ENCODE data around the gene TOR1B. TPM values are rescaled to one million over a fixed set of nuclear protein-coding genes. Genes with fewer than 3 reads are reported as not detected.
A peak's percentile ranks its signal among the peaks of the same experiment; 100 is the strongest.

TOR1B gene
- total RNA-seq, 2 donors from 2014 or later = 41.7 to 50.7 TPM

- ATAC-seq (peak; percentile 29), DNase-seq (peak in 1 of 2 donors; percentile 46)
- intact Hi-C loops (cut with DNase I, micrococcal nuclease) = no loop called here
Observed at GRCh38 chr9:129834489-129835127, 31.6 kb downstream of the TOR1B start.

GRCh38 chr9:129835128-129835859 is 32.3 kb downstream of the TOR1B start, which contains the start of the genes C9orf78 and USP20:
C9orf78 (minus strand) TSS chr9:129835275; CDS start chr9:129835221, 54 bp downstream.
USP20 (plus strand) TSS chr9:129835458; CDS start chr9:129852556, 17,098 bp downstream.
- ATAC-seq (peak; percentile 98), DNase-seq (peak; percentile 95 to 98)
- intact Hi-C loops (cut with DNase I, micrococcal nuclease) = no loop called here

GRCh38 chr9:129835860-129836223 is 32.9 kb downstream of the TOR1B start:
- intact Hi-C loops (cut with DNase I, micrococcal nuclease) = no loop called here
- no peak for DNase-seq
- no peak for ATAC-seq

- ATAC-seq = no peak
- intact Hi-C loops (cut with DNase I, micrococcal nuclease) = no loop called here
- DNase-seq = peak; percentile 36 to 54
Observed at GRCh38 chr9:129836311-129837007, 33.5 kb downstream of the TOR1B start.

GRCh38 chr9:129838707-129839259 is 35.8 kb downstream of the TOR1B start:
- intact Hi-C loops (cut with DNase I, micrococcal nuclease) = no loop called here
- DNase-seq (no peak), ATAC-seq (no peak)

GRCh38 chr9:129839324-129840023 is 36.5 kb downstream of the TOR1B start:
- DNase-seq (no peak), ATAC-seq (no peak)
- intact Hi-C loops (cut with DNase I, micrococcal nuclease) = no loop called here

- intact Hi-C loops (cut with DNase I, micrococcal nuclease) = no loop called here
- DNase-seq (no peak), ATAC-seq (no peak)
Observed at GRCh38 chr9:129840034-129840433, 37.0 kb downstream of the TOR1B start.

- DNase-seq (no peak), ATAC-seq (no peak)
- intact Hi-C loops (cut with DNase I, micrococcal nuclease) = no loop called here
Observed at GRCh38 chr9:129841071-129841470, 38.1 kb downstream of the TOR1B start.

- ATAC-seq (no peak), DNase-seq (no peak)
- intact Hi-C loops (cut with DNase I, micrococcal nuclease) = no loop called here
Observed at GRCh38 chr9:129845373-129845772, 42.4 kb downstream of the TOR1B start.

GRCh38 chr9:129848712-129849441 is 45.9 kb downstream of the TOR1B start:
- DNase-seq = no peak
- ATAC-seq = no peak
- intact Hi-C loops (cut with DNase I, micrococcal nuclease) = no loop called here

- ATAC-seq (no peak), DNase-seq (no peak)
- intact Hi-C loops (cut with DNase I, micrococcal nuclease) = no loop called here
Observed at GRCh38 chr9:129849901-129850300, 46.9 kb downstream of the TOR1B start.

- intact Hi-C loops (cut with DNase I, micrococcal nuclease) = no loop called here
- ATAC-seq (no peak), DNase-seq (no peak)
Observed at GRCh38 chr9:129850821-129851550, 48.0 kb downstream of the TOR1B start.

- DNase-seq (no peak), ATAC-seq (no peak)
- intact Hi-C loops (cut with DNase I, micrococcal nuclease) = no loop called here
Observed at GRCh38 chr9:129851821-129852220, 48.8 kb downstream of the TOR1B start.

GRCh38 chr9:129852579-129852978 is 49.6 kb downstream of the TOR1B start:
- ATAC-seq (no peak), DNase-seq (no peak)
- intact Hi-C loops (cut with DNase I, micrococcal nuclease) = no loop called here

GRCh38 chr9:129853614-129854013 is 50.6 kb downstream of the TOR1B start:
- no peak for DNase-seq
- no peak for ATAC-seq
- intact Hi-C loops (cut with DNase I, micrococcal nuclease) = no loop called here

GRCh38 chr9:129854588-129855110 is 51.7 kb downstream of the TOR1B start:
- intact Hi-C loops (cut with DNase I, micrococcal nuclease) = no loop called here
- DNase-seq (no peak), ATAC-seq (no peak)

- intact Hi-C loops (cut with DNase I, micrococcal nuclease) = no loop called here
- ATAC-seq = no peak
- no peak for DNase-seq
Observed at GRCh38 chr9:129857207-129857606, 54.2 kb downstream of the TOR1B start.
